ENCODE results near the gene CTNNA3.

Gene CTNNA3

GRCh38 chr10:66625709-66626590 lies 1070.0 kb downstream of the CTNNA3 start:
- no peaks in the 10 kb centered on the region for H3K36me3 ChIP-seq (ENCODE audit: control insufficient read depth in 1 of 2, insufficient read depth in 2 of 2, low read length in 2 of 2)
- no peak overlapping the region for H3K4me3 ChIP-seq (ENCODE audit: low read depth in 1 of 2, low read length in 2 of 2)
- no peak overlapping the region for H3K9ac ChIP-seq (ENCODE audit: low read depth in 1 of 2, low read length in 2 of 2)
- H3K4me1 ChIP-seq (ENCODE audit: control insufficient read depth in 1 of 2, insufficient read depth in 2 of 2, low read length in 2 of 2): no peaks in the 10 kb centered on the region
- no peaks in the 10 kb centered on the region for H3K27me3 ChIP-seq (ENCODE audit: control insufficient read depth in 1 of 2, insufficient read depth in 2 of 2, low read length in 2 of 2)
- H3K27ac ChIP-seq (ENCODE audit: low read depth, low read length): no peak overlapping the region
- H3K9me3 ChIP-seq (ENCODE audit: control insufficient read depth in 1 of 2, low read length in 2 of 2): no peaks in the 10 kb centered on the region

- Histone ChIP-seq H3K4me1 (ENCODE audit: control insufficient read depth in 1 of 2, insufficient read depth in 2 of 2, low read length in 2 of 2) (no peaks in the 10 kb centered on the region), H3K9ac (ENCODE audit: low read depth in 1 of 2, low read length in 2 of 2) (no peak overlapping the region), H3K27ac (ENCODE audit: low read depth, low read length) (no peak overlapping the region), H3K9me3 (ENCODE audit: control insufficient read depth in 1 of 2, low read length in 2 of 2) (no peaks in the 10 kb centered on the region), H3K27me3 (ENCODE audit: control insufficient read depth in 1 of 2, insufficient read depth in 2 of 2, low read length in 2 of 2) (no peaks in the 10 kb centered on the region), H3K36me3 (ENCODE audit: control insufficient read depth in 1 of 2, insufficient read depth in 2 of 2, low read length in 2 of 2) (no peaks in the 10 kb centered on the region), H3K4me3 (ENCODE audit: low read depth in 1 of 2, low read length in 2 of 2) (no peak overlapping the region)
Observed at GRCh38 chr10:66622050-66622449, 1073.9 kb downstream of the CTNNA3 start.

GRCh38 chr10:66604195-66604594 lies 1091.8 kb downstream of the CTNNA3 start:
- no peaks in the 10 kb centered on the region for H3K36me3 ChIP-seq (ENCODE audit: control insufficient read depth in 1 of 2, insufficient read depth in 2 of 2, low read length in 2 of 2)
- H3K9me3 ChIP-seq (ENCODE audit: control insufficient read depth in 1 of 2, low read length in 2 of 2): no peaks in the 10 kb centered on the region
- H3K4me1 ChIP-seq (ENCODE audit: control insufficient read depth in 1 of 2, insufficient read depth in 2 of 2, low read length in 2 of 2): no peaks in the 10 kb centered on the region
- H3K4me3 ChIP-seq (ENCODE audit: low read depth in 1 of 2, low read length in 2 of 2): no peak overlapping the region
- no peak overlapping the region for H3K27ac ChIP-seq (ENCODE audit: low read depth, low read length)
- H3K27me3 ChIP-seq (ENCODE audit: control insufficient read depth in 1 of 2, insufficient read depth in 2 of 2, low read length in 2 of 2): no peaks in the 10 kb centered on the region
- no peak overlapping the region for H3K9ac ChIP-seq (ENCODE audit: low read depth in 1 of 2, low read length in 2 of 2)

GRCh38 chr10:66591865-66592264 lies 1104.1 kb downstream of the CTNNA3 start:
- Histone ChIP-seq H3K27ac (ENCODE audit: low read depth, low read length) (no peak overlapping the region), H3K27me3 (ENCODE audit: control insufficient read depth in 1 of 2, insufficient read depth in 2 of 2, low read length in 2 of 2) (no peaks in the 10 kb centered on the region), H3K36me3 (ENCODE audit: control insufficient read depth in 1 of 2, insufficient read depth in 2 of 2, low read length in 2 of 2) (no peaks in the 10 kb centered on the region), H3K4me3 (ENCODE audit: low read depth in 1 of 2, low read length in 2 of 2) (no peak overlapping the region), H3K4me1 (ENCODE audit: control insufficient read depth in 1 of 2, insufficient read depth in 2 of 2, low read length in 2 of 2) (no peaks in the 10 kb centered on the region), H3K9ac (ENCODE audit: low read depth in 1 of 2, low read length in 2 of 2) (no peak overlapping the region), H3K9me3 (ENCODE audit: control insufficient read depth in 1 of 2, low read length in 2 of 2) (no peaks in the 10 kb centered on the region)

- no peak overlapping the region for H3K9ac ChIP-seq (ENCODE audit: low read depth in 1 of 2, low read length in 2 of 2)
- no peak overlapping the region for H3K4me3 ChIP-seq (ENCODE audit: low read depth in 1 of 2, low read length in 2 of 2)
- H3K27me3 ChIP-seq (ENCODE audit: control insufficient read depth in 1 of 2, insufficient read depth in 2 of 2, low read length in 2 of 2): no peaks in the 10 kb centered on the region
- H3K9me3 ChIP-seq (ENCODE audit: control insufficient read depth in 1 of 2, low read length in 2 of 2): no peaks in the 10 kb centered on the region
- no peaks in the 10 kb centered on the region for H3K4me1 ChIP-seq (ENCODE audit: control insufficient read depth in 1 of 2, insufficient read depth in 2 of 2, low read length in 2 of 2)
- no peaks in the 10 kb centered on the region for H3K36me3 ChIP-seq (ENCODE audit: control insufficient read depth in 1 of 2, insufficient read depth in 2 of 2, low read length in 2 of 2)
- no peak overlapping the region for H3K27ac ChIP-seq (ENCODE audit: low read depth, low read length)
Observed at GRCh38 chr10:66587680-66588050, 1108.3 kb downstream of the CTNNA3 start.

- Histone ChIP-seq H3K36me3 (ENCODE audit: control insufficient read depth in 1 of 2, insufficient read depth in 2 of 2, low read length in 2 of 2) (no peaks in the 10 kb centered on the region), H3K9me3 (ENCODE audit: control insufficient read depth in 1 of 2, low read length in 2 of 2) (no peaks in the 10 kb centered on the region), H3K4me3 (ENCODE audit: low read depth in 1 of 2, low read length in 2 of 2) (no peak overlapping the region), H3K9ac (ENCODE audit: low read depth in 1 of 2, low read length in 2 of 2) (no peak overlapping the region), H3K27me3 (ENCODE audit: control insufficient read depth in 1 of 2, insufficient read depth in 2 of 2, low read length in 2 of 2) (no peaks in the 10 kb centered on the region), H3K4me1 (ENCODE audit: control insufficient read depth in 1 of 2, insufficient read depth in 2 of 2, low read length in 2 of 2) (no peaks in the 10 kb centered on the region), H3K27ac (ENCODE audit: low read depth, low read length) (no peak overlapping the region)
Observed at GRCh38 chr10:66586897-66587679, 1108.9 kb downstream of the CTNNA3 start.

GRCh38 chr10:66586073-66586472 lies 1109.9 kb downstream of the CTNNA3 start:
- no peak overlapping the region for H3K4me3 ChIP-seq (ENCODE audit: low read depth in 1 of 2, low read length in 2 of 2)
- no peaks in the 10 kb centered on the region for H3K36me3 ChIP-seq (ENCODE audit: control insufficient read depth in 1 of 2, insufficient read depth in 2 of 2, low read length in 2 of 2)
- H3K4me1 ChIP-seq (ENCODE audit: control insufficient read depth in 1 of 2, insufficient read depth in 2 of 2, low read length in 2 of 2): no peaks in the 10 kb centered on the region
- no peak overlapping the region for H3K9ac ChIP-seq (ENCODE audit: low read depth in 1 of 2, low read length in 2 of 2)
- H3K27me3 ChIP-seq (ENCODE audit: control insufficient read depth in 1 of 2, insufficient read depth in 2 of 2, low read length in 2 of 2): no peaks in the 10 kb centered on the region
- no peak overlapping the region for H3K27ac ChIP-seq (ENCODE audit: low read depth, low read length)
- no peaks in the 10 kb centered on the region for H3K9me3 ChIP-seq (ENCODE audit: control insufficient read depth in 1 of 2, low read length in 2 of 2)

- H3K27ac ChIP-seq (ENCODE audit: low read depth, low read length): no peak overlapping the region
- no peaks in the 10 kb centered on the region for H3K9me3 ChIP-seq (ENCODE audit: control insufficient read depth in 1 of 2, low read length in 2 of 2)
- no peaks in the 10 kb centered on the region for H3K36me3 ChIP-seq (ENCODE audit: control insufficient read depth in 1 of 2, insufficient read depth in 2 of 2, low read length in 2 of 2)
- no peak overlapping the region for H3K4me3 ChIP-seq (ENCODE audit: low read depth in 1 of 2, low read length in 2 of 2)
- no peak overlapping the region for H3K9ac ChIP-seq (ENCODE audit: low read depth in 1 of 2, low read length in 2 of 2)
- H3K27me3 ChIP-seq (ENCODE audit: control insufficient read depth in 1 of 2, insufficient read depth in 2 of 2, low read length in 2 of 2): no peaks in the 10 kb centered on the region
- no peaks in the 10 kb centered on the region for H3K4me1 ChIP-seq (ENCODE audit: control insufficient read depth in 1 of 2, insufficient read depth in 2 of 2, low read length in 2 of 2)
Observed at GRCh38 chr10:66575251-66575855, 1120.6 kb downstream of the CTNNA3 start.

GRCh38 chr10:66572700-66573099 lies 1123.3 kb downstream of the CTNNA3 start:
- Histone ChIP-seq H3K27me3 (ENCODE audit: control insufficient read depth in 1 of 2, insufficient read depth in 2 of 2, low read length in 2 of 2) (no peaks in the 10 kb centered on the region), H3K9me3 (ENCODE audit: control insufficient read depth in 1 of 2, low read length in 2 of 2) (no peaks in the 10 kb centered on the region), H3K9ac (ENCODE audit: low read depth in 1 of 2, low read length in 2 of 2) (no peak overlapping the region), H3K27ac (ENCODE audit: low read depth, low read length) (no peak overlapping the region), H3K4me1 (ENCODE audit: control insufficient read depth in 1 of 2, insufficient read depth in 2 of 2, low read length in 2 of 2) (no peaks in the 10 kb centered on the region), H3K4me3 (ENCODE audit: low read depth in 1 of 2, low read length in 2 of 2) (no peak overlapping the region), H3K36me3 (ENCODE audit: control insufficient read depth in 1 of 2, insufficient read depth in 2 of 2, low read length in 2 of 2) (no peaks in the 10 kb centered on the region)

- H3K4me3 ChIP-seq (ENCODE audit: low read depth in 1 of 2, low read length in 2 of 2): no peak overlapping the region
- no peaks in the 10 kb centered on the region for H3K9me3 ChIP-seq (ENCODE audit: control insufficient read depth in 1 of 2, low read length in 2 of 2)
- peaks cover 0 to 3% of the 10 kb centered on the region in 2 donors for H3K4me1 ChIP-seq (ENCODE audit: control insufficient read depth in 1 of 2, insufficient read depth in 2 of 2, low read length in 2 of 2)
- no peaks in the 10 kb centered on the region for H3K36me3 ChIP-seq (ENCODE audit: control insufficient read depth in 1 of 2, insufficient read depth in 2 of 2, low read length in 2 of 2)
- H3K27me3 ChIP-seq (ENCODE audit: control insufficient read depth in 1 of 2, insufficient read depth in 2 of 2, low read length in 2 of 2): no peaks in the 10 kb centered on the region
- H3K27ac ChIP-seq (ENCODE audit: low read depth, low read length): no peak overlapping the region
- no peak overlapping the region for H3K9ac ChIP-seq (ENCODE audit: low read depth in 1 of 2, low read length in 2 of 2)
Observed at GRCh38 chr10:66565999-66566398, 1130.0 kb downstream of the CTNNA3 start.

Measured in duodenal mucosa (tissue), 2 donors.